Fibroblast of villous mesenchyme (primary cell): ENCODE measurements around the gene PLXNB3. TPM values are rescaled to one million over a fixed set of nuclear protein-coding genes. Genes with fewer than 3 reads are reported as not detected.

ENCODE experiments used
- DNase-seq: peaks from one replicate; pipeline ENCODE4 v3.0.0-alpha.2; 2010; ENCODE audit warnings: low read depth
- H3K4me3 ChIP-seq: 2 replicates; pipeline ENCODE4 v1.5.1; 2011; ENCODE audit warnings: low read depth, mild to moderate bottlenecking, low read length
- total RNA-seq: library from RNA; depleted of rRNA; stranded (reverse); fragments of >200 nt; gene quantifications from 2 replicates; pipeline ENCODE4 v1.2.3, GENCODE V29; 2012
- TF ChIP-seq, protein P1 (sequence below): IDR thresholded peaks from 2 replicates; pipeline ENCODE4 v1.5.1; 2012; ENCODE audit warnings: low read depth, mild to moderate bottlenecking, low read length; ENCODE audit not compliant: insufficient read depth

The PLXNB3 gene
- total RNA-seq, 1 donor = 3.0 TPM

- TF ChIP-seq, protein P1, sequence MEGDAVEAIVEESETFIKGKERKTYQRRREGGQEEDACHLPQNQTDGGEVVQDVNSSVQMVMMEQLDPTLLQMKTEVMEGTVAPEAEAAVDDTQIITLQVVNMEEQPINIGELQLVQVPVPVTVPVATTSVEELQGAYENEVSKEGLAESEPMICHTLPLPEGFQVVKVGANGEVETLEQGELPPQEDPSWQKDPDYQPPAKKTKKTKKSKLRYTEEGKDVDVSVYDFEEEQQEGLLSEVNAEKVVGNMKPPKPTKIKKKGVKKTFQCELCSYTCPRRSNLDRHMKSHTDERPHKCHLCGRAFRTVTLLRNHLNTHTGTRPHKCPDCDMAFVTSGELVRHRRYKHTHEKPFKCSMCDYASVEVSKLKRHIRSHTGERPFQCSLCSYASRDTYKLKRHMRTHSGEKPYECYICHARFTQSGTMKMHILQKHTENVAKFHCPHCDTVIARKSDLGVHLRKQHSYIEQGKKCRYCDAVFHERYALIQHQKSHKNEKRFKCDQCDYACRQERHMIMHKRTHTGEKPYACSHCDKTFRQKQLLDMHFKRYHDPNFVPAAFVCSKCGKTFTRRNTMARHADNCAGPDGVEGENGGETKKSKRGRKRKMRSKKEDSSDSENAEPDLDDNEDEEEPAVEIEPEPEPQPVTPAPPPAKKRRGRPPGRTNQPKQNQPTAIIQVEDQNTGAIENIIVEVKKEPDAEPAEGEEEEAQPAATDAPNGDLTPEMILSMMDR = no peak
- DNase-seq = no peak
- H3K4me3 ChIP-seq = no peak overlapping the region
Observed at GRCh38 chrX:153773218-153773611, 9.2 kb downstream of the PLXNB3 start.

GRCh38 chrX:153773741-153774575, 9.9 kb downstream of the PLXNB3 start:
- TF ChIP-seq, protein P1 = no peak
- DNase-seq = no peak
- H3K4me3 ChIP-seq = no peak overlapping the region

- TF ChIP-seq, protein P1 = no peak
- no peak overlapping the region for H3K4me3 ChIP-seq
- no peak for DNase-seq
Observed at GRCh38 chrX:153774576-153775292, 10.7 kb downstream of the PLXNB3 start.

DNA sequence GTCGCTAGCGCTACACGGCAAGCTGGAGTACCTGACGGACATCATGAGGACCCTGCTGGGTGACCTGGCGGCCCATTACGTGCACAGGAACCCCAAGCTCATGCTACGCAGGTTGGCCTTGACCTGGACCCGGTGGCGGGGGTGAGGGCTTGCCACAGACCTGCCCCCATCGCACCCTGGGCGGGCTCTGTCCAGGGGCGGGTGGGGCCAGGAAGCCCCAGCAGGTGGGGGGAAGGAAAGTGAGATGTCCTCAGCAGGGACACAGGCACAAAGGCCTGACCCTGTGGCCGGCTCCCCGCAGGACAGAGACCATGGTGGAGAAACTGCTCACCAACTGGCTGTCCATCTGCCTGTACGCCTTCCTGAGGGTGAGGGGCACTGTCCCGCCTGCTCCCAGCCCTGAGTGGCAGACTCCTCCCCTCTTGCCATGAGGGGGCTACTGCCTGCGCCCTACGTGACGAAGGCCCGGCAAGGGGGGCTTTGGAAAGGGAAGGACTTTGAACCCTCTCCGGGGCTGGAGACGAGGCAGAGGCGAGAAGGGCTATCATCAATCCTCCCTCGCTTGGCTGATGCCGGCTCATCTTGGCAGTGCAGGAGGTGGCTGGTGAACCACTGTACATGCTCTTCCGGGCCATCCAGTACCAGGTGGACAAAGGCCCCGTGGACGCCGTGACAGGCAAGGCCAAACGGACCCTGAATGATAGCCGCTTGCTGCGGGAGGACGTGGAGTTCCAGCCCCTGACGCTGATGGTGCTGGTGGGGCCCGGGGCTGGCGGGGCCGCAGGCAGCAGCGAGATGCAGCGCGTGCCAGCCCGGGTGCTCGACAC, 11.5 kb downstream of the PLXNB3 start:
- no peak for DNase-seq
- no peak overlapping the region for H3K4me3 ChIP-seq
- TF ChIP-seq, protein P1 = no peak

- DNase-seq = no peak
- no peak overlapping the region for H3K4me3 ChIP-seq
- TF ChIP-seq, protein P1 = no peak
Observed at GRCh38 chrX:153776120-153776599, 12.1 kb downstream of the PLXNB3 start.

DNA sequence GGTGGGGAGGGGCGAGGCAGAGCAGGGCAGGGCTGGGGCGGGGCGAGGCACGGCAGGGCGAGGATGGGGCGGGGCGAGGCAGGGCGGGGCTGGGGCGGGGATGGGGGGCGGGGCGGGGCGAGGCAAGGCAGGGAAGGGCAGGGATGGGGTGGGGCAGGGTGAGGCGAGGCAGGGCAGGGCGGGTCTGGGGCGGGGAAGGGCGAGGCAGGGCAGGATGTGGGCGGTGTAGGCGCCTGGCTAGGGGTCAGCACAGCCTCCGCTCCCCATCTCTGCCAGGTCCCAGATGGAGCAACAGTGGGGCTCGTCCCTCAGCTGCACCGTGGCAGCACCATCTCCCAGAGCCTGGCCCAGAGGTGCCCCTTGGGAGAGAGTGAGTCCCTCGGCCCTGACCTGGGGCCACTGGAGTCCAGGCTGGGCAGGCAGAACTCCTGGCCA, 12.6 kb downstream of the PLXNB3 start:
- no peak for DNase-seq
- H3K4me3 ChIP-seq = no peak overlapping the region
- TF ChIP-seq, protein P1 = no peak
